HepG2 (cell line): Measurements from ENCODE around the gene SLX1A. TPM values are rescaled to one million over a fixed set of nuclear protein-coding genes. Genes with fewer than 3 reads are reported as not detected.
"Not testable (repeated sequence)": the region's sequence is repeated elsewhere in the genome, so short reads cannot be mapped to it uniquely, and the experiment has no call there.

Source experiments
- ATAC-seq: fragments of 200-7000 bp; cut with Tn5 transposase; 3 replicates; pipeline ENCODE4 v1.9.1; 2020; ENCODE audit warnings: mild to moderate bottlenecking, moderate library complexity
- BruUV-seq: library from RNA; stranded (reverse); fragments of 400-500 nt; replicated peaks from 2 replicates; lab custom pipeline; 2021; lab: Mats Ljungman, UMichigan
- CTCF ChIA-PET: fragments of 300-600 bp; formaldehyde crosslinking; extraction: SDS; loops from one replicate; lab custom pipeline; 2021; ENCODE audit warnings: low total read pairs, inconsistent platforms, low intra/inter-chr PET ratio; lab: Yijun Ruan, JAX
- POLR2A ChIA-PET: fragments of 350-600 bp; sonication (Branson Sonifier 250); formaldehyde crosslinking; loops from one replicate; lab custom pipeline; 2020; ENCODE audit warnings: antibody characterized with exemption, inconsistent platforms; lab: Yijun Ruan, JAX
- DNase-seq: peaks from one replicate; pipeline ENCODE4 v3.0.0-alpha.2; 2015; ENCODE audit warnings: low spot score
- FAIRE-seq: peaks from 3 replicates; lab custom pipeline; 2011; peaks lifted over from hg19 to GRCh38; lab: Jason Lieb, UNC
- H2AFZ ChIP-seq: one replicate; pipeline ENCODE4 v1.6.1; 2011; ENCODE audit warnings: low read length, inconsistent platforms
- H3K27ac ChIP-seq: fragments of 300-600 bp; 3 replicates; pipeline ENCODE4 v1.8.0; 2011; ENCODE audit warnings: mixed run types, mild to moderate bottlenecking, mixed read lengths, low read length, inconsistent platforms; ENCODE audit not compliant: insufficient read depth; ENCODE audit errors: extremely low read length
- H3K27me3 ChIP-seq, 2 experiments: fragments of 200-600 bp in 1 of 2; 2 replicates in 1 of 2; 3 replicates in 1 of 2; pipeline versions ENCODE4 v1.6.0 to v1.8.0; 2011; ENCODE audit warnings: low read length in 2 of 2, mild to moderate bottlenecking in 2 of 2, moderate library complexity in 2 of 2, inconsistent platforms in 1 of 2; ENCODE audit not compliant: insufficient read depth in 2 of 2, control insufficient read depth in 1 of 2
- H3K36me3 ChIP-seq, 2 experiments: fragments of 200-600 bp in 1 of 2; replicated peaks in 1 of 2; 2 replicates in 1 of 2; 3 replicates in 1 of 2; pipeline versions ENCODE4 v1.5.1 to v1.8.0; 2011; ENCODE audit warnings: low read length in 2 of 2, inconsistent platforms in 1 of 2; ENCODE audit not compliant: insufficient read depth in 2 of 2, control insufficient read depth in 1 of 2
- H3K4me1 ChIP-seq: 2 replicates; pipeline ENCODE4 v1.5.1; 2012; ENCODE audit warnings: low read length, inconsistent platforms; ENCODE audit not compliant: insufficient read depth
- H3K4me2 ChIP-seq: 2 replicates; pipeline ENCODE4 v1.6.0; 2011; ENCODE audit warnings: low read depth, low read length, inconsistent platforms
- H3K4me3 ChIP-seq, 3 experiments: fragments of 200-600 bp in 1 of 3; sonication (generic), shearing (Covaris generic) in 1 of 3; replicated peaks in 1 of 3; 2 replicates each; pipeline ENCODE4 v1.5.1; 2011 to 2016; ENCODE audit warnings: low read length in 3 of 3, inconsistent platforms in 2 of 3, low read depth in 2 of 3, mild to moderate bottlenecking in 2 of 3, control low read depth in 1 of 3, mixed read lengths in 1 of 3; ENCODE audit not compliant: insufficient read depth in 1 of 3
- H3K79me2 ChIP-seq: one replicate; pipeline ENCODE4 v1.6.1; 2011; ENCODE audit warnings: low read length, inconsistent platforms; ENCODE audit not compliant: insufficient read depth
- H3K9ac ChIP-seq: 2 replicates; pipeline ENCODE4 v1.6.0; 2011; ENCODE audit warnings: mild to moderate bottlenecking, low read depth, low read length, inconsistent platforms; ENCODE audit not compliant: insufficient read depth
- H3K9me3 ChIP-seq: 2 replicates; pipeline ENCODE4 v1.5.1; 2012; ENCODE audit warnings: mild to moderate bottlenecking, low read length
- H4K20me1 ChIP-seq: 2 replicates; pipeline ENCODE4 v1.6.0; 2011; ENCODE audit warnings: inconsistent platforms, mild to moderate bottlenecking, low read length, moderate library complexity; ENCODE audit not compliant: insufficient read depth
- BCL6 ChIP-seq: IDR thresholded peaks from 2 replicates; pipeline ENCODE4 v1.6.1; 2016; ENCODE audit warnings: missing genetic modification reagents, missing compliant biosample characterization
- SOX13 ChIP-seq, 3 experiments: fragments of 450-650 bp in 1 of 3; sonication (generic) in 1 of 3; formaldehyde crosslinking in 1 of 3; IDR thresholded peaks in 2 of 3; conservative IDR thresholded peaks in 1 of 3; 2 replicates each; pipeline versions ENCODE4 v1.5.0 to v1.6.1; 2016 to 2020; ENCODE audit warnings: antibody characterized with exemption in 1 of 3, mild to moderate bottlenecking in 1 of 3, missing compliant biosample characterization in 1 of 3, missing genetic modification reagents in 1 of 3, moderate library complexity in 1 of 3
- TBX2 ChIP-seq: sonication (generic); formaldehyde crosslinking; IDR thresholded peaks from 2 replicates; pipeline ENCODE4 v1.5.0; 2020; ENCODE audit warnings: missing genetic modification reagents, mild to moderate bottlenecking, borderline replicate concordance
- ZNF777 ChIP-seq: sonication (generic); formaldehyde crosslinking; IDR thresholded peaks from 2 replicates; pipeline ENCODE4 v1.4.0; 2020; ENCODE audit warnings: missing genetic modification reagents
- WGBS: methylation state at CpG from one replicate; pipeline ENCODE4 v1.1.6; 2017; ENCODE audit warnings: low lambda C conversion rate; 5-methylcytosine and 5-hydroxymethylcytosine counted together
- in situ Hi-C: cut with HindIII; loops from 2 replicates; pipeline ENCODE4 v1.10.0; 2017; ENCODE audit warnings: low pct_unique_long_range_greater_than_20kb; ENCODE audit not compliant: extremely low pct_ligation_motif_present
- intact Hi-C: fragments of 100-400 bp; cut with micrococcal nuclease; formaldehyde crosslinking; loops from one replicate; pipeline ENCODE4 v1.10.0; 2022; ENCODE audit not compliant: unreplicated experiment
- polyA plus RNA-seq, 8 experiments: library from polyadenylated mRNA; depleted of rRNA in 3 of 8; stranded (reverse) in 7 of 8; unstranded in 1 of 8; fragments of >200 nt; fragmentation: Illumina TruSeq in 4 of 8; extraction: Trizol in 4 of 8; gene quantifications; 2 replicates each; pipeline versions ENCODE4 v1.2.1 to v1.2.3, GENCODE V29; 2011 to 2016; ENCODE audit warnings: low read depth in 4 of 8, missing spikeins in 1 of 8, mixed read lengths in 1 of 8; ENCODE audit not compliant: insufficient read depth in 1 of 8
- total RNA-seq, 5 experiments: library from RNA; depleted of rRNA; stranded (reverse); fragments of >200 nt; fragmentation: Illumina TruSeq; extraction: Trizol; gene quantifications; 2 replicates each; pipeline ENCODE4 v1.2.3, GENCODE V29; 2016; ENCODE audit warnings: low read depth in 1 of 5
- TF ChIP-seq, protein P1 (sequence below): sonication (generic); formaldehyde crosslinking; IDR thresholded peaks from 2 replicates; pipeline ENCODE4 v1.5.1; 2020; ENCODE audit warnings: mild to moderate bottlenecking, missing genetic modification reagents, moderate library complexity
- TF ChIP-seq, protein P2 (sequence below): sonication (generic); formaldehyde crosslinking; IDR thresholded peaks from 2 replicates; pipeline ENCODE4 v1.4.0; 2020; ENCODE audit warnings: missing genetic modification reagents

Gene SLX1A
- total and polyA plus RNA-seq, 2 of the 13 experiments (the other 11 are each of a cell fraction or from before 2014, with no cell fraction given) = 12.0 to 37.1 TPM

DNA sequence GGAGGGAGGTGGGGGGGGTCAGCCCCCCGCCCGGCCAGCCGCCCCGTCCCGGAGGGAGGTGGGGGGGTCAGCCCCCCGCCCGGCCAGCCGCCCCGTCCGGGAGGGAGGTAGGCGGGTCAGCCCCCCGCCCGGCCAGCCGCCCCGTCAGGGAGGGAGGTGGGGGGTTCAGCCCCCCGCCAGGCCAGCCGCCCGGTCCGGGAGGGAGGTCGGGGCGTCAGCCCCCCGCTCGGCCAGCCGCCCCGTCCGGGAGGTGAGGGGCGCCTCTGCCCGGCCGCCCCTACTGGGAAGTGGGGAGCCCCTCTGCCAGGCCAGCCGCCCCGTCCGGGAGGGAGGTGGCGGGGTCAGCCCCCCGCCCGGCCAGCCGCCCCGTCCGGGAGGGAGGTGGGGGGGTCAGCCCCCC lies 24.3 kb upstream of the SLX1A start:
- in situ Hi-C loops, H3K79me2 ChIP-seq, H3K4me1 ChIP-seq, H3K27me3 ChIP-seq, H3K36me3 ChIP-seq, H4K20me1 ChIP-seq, intact Hi-C loops, CTCF ChIA-PET, DNase-seq, H2AFZ ChIP-seq, H3K27ac ChIP-seq, H3K4me2 ChIP-seq, BruUV-seq, H3K9me3 ChIP-seq, H3K9ac ChIP-seq, POLR2A ChIA-PET, H3K4me3 ChIP-seq, ATAC-seq, FAIRE-seq: not testable (repeated sequence)
- 87% methylated on average over 9 of the region's 38 CpGs for WGBS

DNA sequence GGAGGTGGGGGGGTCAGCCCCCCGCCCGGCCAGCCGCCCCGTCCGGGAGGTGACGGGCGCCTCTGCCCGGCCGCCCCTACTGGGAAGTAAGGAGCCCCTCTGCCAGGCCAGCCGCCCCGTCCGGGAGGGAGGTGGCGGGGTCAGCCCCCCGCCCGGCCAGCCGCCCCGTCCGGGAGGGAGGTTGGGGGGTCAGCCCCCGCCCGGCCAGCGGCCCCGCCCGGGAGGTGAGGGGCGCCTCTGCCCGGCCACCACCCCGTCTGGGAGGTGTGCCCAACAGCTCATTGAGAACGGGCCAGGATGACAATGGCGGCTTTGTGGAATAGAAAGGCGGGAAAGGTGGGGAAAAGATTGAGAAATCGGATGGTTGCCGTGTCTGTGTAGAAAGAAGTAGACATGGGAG lies 23.5 kb upstream of the SLX1A start:
- ATAC-seq; H3K36me3 ChIP-seq; POLR2A ChIA-PET; BruUV-seq; H3K4me1 ChIP-seq; H3K9ac ChIP-seq; H3K27me3 ChIP-seq; DNase-seq; H3K79me2 ChIP-seq; H3K4me2 ChIP-seq; H4K20me1 ChIP-seq; H3K9me3 ChIP-seq; H3K4me3 ChIP-seq; CTCF ChIA-PET; in situ Hi-C loops; H2AFZ ChIP-seq; H3K27ac ChIP-seq; intact Hi-C loops; FAIRE-seq; TF ChIP-seq SOX13 (IDR thresholded peaks at IDR 0.05): not testable (repeated sequence)
- 0% methylated on average over 3 of the region's 31 CpGs for WGBS
- TF ChIP-seq, protein P1, sequence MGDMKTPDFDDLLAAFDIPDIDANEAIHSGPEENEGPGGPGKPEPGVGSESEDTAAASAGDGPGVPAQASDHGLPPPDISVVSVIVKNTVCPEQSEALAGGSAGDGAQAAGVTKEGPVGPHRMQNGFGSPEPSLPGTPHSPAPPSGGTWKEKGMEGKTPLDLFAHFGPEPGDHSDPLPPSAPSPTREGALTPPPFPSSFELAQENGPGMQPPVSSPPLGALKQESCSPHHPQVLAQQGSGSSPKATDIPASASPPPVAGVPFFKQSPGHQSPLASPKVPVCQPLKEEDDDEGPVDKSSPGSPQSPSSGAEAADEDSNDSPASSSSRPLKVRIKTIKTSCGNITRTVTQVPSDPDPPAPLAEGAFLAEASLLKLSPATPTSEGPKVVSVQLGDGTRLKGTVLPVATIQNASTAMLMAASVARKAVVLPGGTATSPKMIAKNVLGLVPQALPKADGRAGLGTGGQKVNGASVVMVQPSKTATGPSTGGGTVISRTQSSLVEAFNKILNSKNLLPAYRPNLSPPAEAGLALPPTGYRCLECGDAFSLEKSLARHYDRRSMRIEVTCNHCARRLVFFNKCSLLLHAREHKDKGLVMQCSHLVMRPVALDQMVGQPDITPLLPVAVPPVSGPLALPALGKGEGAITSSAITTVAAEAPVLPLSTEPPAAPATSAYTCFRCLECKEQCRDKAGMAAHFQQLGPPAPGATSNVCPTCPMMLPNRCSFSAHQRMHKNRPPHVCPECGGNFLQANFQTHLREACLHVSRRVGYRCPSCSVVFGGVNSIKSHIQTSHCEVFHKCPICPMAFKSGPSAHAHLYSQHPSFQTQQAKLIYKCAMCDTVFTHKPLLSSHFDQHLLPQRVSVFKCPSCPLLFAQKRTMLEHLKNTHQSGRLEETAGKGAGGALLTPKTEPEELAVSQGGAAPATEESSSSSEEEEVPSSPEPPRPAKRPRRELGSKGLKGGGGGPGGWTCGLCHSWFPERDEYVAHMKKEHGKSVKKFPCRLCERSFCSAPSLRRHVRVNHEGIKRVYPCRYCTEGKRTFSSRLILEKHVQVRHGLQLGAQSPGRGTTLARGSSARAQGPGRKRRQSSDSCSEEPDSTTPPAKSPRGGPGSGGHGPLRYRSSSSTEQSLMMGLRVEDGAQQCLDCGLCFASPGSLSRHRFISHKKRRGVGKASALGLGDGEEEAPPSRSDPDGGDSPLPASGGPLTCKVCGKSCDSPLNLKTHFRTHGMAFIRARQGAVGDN (CRISPR knock-in tag) = peak; percentile 33; the same call in 1 of the 2 replicates
- TF ChIP-seq BCL6 (CRISPR knock-in tag) (0 out of 2 replicates have a peak, but pooled peaks have one; percentile 8), TBX2 (peak; percentile 38; the same call in 1 of the 2 replicates), SOX13 (CRISPR knock-in tag; conservative IDR thresholded peaks at IDR 0.05 in 1 of 2, IDR thresholded peaks at IDR 0.05 in 1 of 2) (0 out of 4 replicates have a peak, but pooled peaks of 1 of the 2 experiments have one; percentile 37), ZNF777 (CRISPR knock-in tag) (peak; percentile 72)
- TF ChIP-seq, protein P2, sequence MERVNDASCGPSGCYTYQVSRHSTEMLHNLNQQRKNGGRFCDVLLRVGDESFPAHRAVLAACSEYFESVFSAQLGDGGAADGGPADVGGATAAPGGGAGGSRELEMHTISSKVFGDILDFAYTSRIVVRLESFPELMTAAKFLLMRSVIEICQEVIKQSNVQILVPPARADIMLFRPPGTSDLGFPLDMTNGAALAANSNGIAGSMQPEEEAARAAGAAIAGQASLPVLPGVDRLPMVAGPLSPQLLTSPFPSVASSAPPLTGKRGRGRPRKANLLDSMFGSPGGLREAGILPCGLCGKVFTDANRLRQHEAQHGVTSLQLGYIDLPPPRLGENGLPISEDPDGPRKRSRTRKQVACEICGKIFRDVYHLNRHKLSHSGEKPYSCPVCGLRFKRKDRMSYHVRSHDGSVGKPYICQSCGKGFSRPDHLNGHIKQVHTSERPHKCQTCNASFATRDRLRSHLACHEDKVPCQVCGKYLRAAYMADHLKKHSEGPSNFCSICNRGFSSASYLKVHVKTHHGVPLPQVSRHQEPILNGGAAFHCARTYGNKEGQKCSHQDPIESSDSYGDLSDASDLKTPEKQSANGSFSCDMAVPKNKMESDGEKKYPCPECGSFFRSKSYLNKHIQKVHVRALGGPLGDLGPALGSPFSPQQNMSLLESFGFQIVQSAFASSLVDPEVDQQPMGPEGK (CRISPR knock-in tag) = peak; percentile 96
- TF ChIP-seq, all 625 proteins: peak for 6; not testable (repeated sequence) for 619
